Measurements from ENCODE around the gene LARGE1. TPM values are rescaled to one million over a fixed set of nuclear protein-coding genes. Genes with fewer than 3 reads are reported as not detected.

Gene LARGE1
- total and polyA plus RNA-seq, 9 of the 15 experiments (the other 6 are each of a cell fraction or from before 2014, with no cell fraction given), result 0.01 to 0.66 (median 0.14) TPM; not detected in 2

DNA sequence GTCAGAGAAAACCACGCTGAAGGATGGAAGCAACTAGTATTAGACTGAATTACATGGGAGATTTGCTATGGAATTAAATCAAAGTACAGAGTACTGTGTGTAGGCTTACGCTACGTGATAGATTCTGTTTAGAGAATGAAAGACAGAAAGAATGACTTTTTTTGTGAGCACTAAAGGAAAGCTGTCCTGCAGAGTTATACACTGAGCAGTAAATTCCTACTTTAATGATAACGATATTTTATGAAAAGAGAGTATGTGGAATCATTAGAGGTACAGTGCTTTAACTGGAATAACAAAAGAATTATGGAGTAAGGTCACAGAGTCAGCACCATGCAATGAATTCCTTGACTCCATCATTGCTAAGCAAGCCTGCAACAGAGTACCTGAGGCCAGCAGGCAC lies 566.8 kb downstream of the LARGE1 start:
- ATAC-seq (no peak), FAIRE-seq (no peak), DNase-seq (ENCODE audit: extremely low read depth in 1 of 4, low spot score in 3 of 4) (no peak)
- WGBS (ENCODE audit: insufficient coverage, low coverage, missing lambda C conversion rate), result 0% methylated on average over 4 of the region's 4 CpGs
- Histone ChIP-seq H2AFZ (ENCODE audit: low read depth, low read length) (no peak overlapping the region), H3K36me3 (ENCODE audit: control insufficient read depth, insufficient read depth, low read length) (no peaks in the 10 kb centered on the region), H3K27ac (ENCODE audit: extremely low read depth, low read depth, low read length) (no peak overlapping the region), H3K4me3 (no peak overlapping the region), H3K4me2 (ENCODE audit: insufficient read depth, low read length) (no peak overlapping the region), H4K20me1 (replicated peaks; ENCODE audit: control insufficient read depth, insufficient read depth, low read length) (no peaks in the 10 kb centered on the region), H3K9me3 (replicated peaks; ENCODE audit: control insufficient read depth, insufficient read depth, low read depth, low read length) (no peaks in the 10 kb centered on the region), H3K79me2 (ENCODE audit: control insufficient read depth, insufficient read depth, low read length) (no peaks in the 10 kb centered on the region), H3K9me1 (ENCODE audit: control insufficient read depth, insufficient read depth, low read length) (no peaks in the 10 kb centered on the region), H3K4me1 (replicated peaks in 1 of 2; ENCODE audit: control insufficient read depth in 2 of 2, insufficient read depth in 2 of 2, low read length in 2 of 2) (no peaks in the 10 kb centered on the region), H3K9ac (ENCODE audit: insufficient read depth in 1 of 2, low read depth in 2 of 2, low read length in 2 of 2) (no peak overlapping the region), H3K27me3 (ENCODE audit: control insufficient read depth in 2 of 2, insufficient read depth in 2 of 2, low read length in 2 of 2) (no peaks in the 10 kb centered on the region)
- in situ Hi-C loops (cut with MboI) (no loop called here), intact Hi-C loops (cut with micrococcal nuclease) (no loop called here)
- BruUV-seq (replicated peaks), result no TSS peak
- POLR2A ChIA-PET, result no interaction called here
- CTCF ChIA-PET (ENCODE audit: low intra/inter-chr PET ratio), result no interaction called here
- TF ChIP-seq ZBTB1 (CRISPR knock-in tag; IDR thresholded peaks at IDR 0.05; ENCODE audit: borderline replicate concordance, low read depth) (no peak), FOXM1 (IDR thresholded peaks at IDR 0.05; ENCODE audit: low read depth) (no peak), FOXM1 (CRISPR knock-in tag; IDR thresholded peaks at IDR 0.05; ENCODE audit: low read depth) (no peak), ILF3 (IDR thresholded peaks at IDR 0.05; ENCODE audit: borderline replicate concordance) (no peak), ZNF699 (CRISPR knock-in tag; IDR thresholded peaks at IDR 0.05; ENCODE audit: insufficient replicate concordance) (no peak), EHMT2 (IDR thresholded peaks at IDR 0.05) (no peak), ZC3H8 (IDR thresholded peaks at IDR 0.05) (no peak), ZNF507 (tag; conservative IDR thresholded peaks at IDR 0.05) (no peak), MAFG (tag; conservative IDR thresholded peaks at IDR 0.05) (no peak), ATF1 (CRISPR knock-in tag; IDR thresholded peaks at IDR 0.05) (no peak), ATF1 (tag; IDR thresholded peaks at IDR 0.05) (no peak), RBM22 (IDR thresholded peaks at IDR 0.05; ENCODE audit: low read depth, low read length, poor library complexity, severe bottlenecking) (no peak), CAMTA2 (CRISPR knock-in tag; conservative IDR thresholded peaks at IDR 0.05) (no peak), ELF1 (tag; IDR thresholded peaks at IDR 0.05) (no peak), STAT5A (IDR thresholded peaks at IDR 0.05; ENCODE audit: borderline replicate concordance, low read length) (no peak)
- TF ChIP-seq, protein P1, sequence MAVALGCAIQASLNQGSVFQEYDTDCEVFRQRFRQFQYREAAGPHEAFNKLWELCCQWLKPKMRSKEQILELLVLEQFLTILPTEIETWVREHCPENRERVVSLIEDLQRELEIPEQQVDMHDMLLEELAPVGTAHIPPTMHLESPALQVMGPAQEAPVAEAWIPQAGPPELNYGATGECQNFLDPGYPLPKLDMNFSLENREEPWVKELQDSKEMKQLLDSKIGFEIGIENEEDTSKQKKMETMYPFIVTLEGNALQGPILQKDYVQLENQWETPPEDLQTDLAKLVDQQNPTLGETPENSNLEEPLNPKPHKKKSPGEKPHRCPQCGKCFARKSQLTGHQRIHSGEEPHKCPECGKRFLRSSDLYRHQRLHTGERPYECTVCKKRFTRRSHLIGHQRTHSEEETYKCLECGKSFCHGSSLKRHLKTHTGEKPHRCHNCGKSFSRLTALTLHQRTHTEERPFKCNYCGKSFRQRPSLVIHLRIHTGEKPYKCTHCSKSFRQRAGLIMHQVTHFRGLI (CRISPR knock-in tag; IDR thresholded peaks at IDR 0.05), result no peak
- TF ChIP-seq, protein P2, sequence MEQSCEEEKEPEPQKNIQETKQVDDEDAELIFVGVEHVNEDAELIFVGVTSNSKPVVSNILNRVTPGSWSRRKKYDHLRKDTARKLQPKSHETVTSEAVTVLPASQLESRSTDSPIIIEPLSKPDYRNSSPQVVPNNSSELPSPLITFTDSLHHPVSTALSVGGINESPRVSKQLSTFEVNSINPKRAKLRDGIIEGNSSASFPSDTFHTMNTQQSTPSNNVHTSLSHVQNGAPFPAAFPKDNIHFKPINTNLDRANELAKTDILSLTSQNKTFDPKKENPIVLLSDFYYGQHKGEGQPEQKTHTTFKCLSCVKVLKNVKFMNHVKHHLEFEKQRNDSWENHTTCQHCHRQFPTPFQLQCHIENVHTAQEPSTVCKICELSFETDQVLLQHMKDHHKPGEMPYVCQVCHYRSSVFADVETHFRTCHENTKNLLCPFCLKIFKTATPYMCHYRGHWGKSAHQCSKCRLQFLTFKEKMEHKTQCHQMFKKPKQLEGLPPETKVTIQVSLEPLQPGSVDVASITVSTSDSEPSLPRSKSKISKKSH (CRISPR knock-in tag; IDR thresholded peaks at IDR 0.05), result no peak
- TF ChIP-seq, protein P3, sequence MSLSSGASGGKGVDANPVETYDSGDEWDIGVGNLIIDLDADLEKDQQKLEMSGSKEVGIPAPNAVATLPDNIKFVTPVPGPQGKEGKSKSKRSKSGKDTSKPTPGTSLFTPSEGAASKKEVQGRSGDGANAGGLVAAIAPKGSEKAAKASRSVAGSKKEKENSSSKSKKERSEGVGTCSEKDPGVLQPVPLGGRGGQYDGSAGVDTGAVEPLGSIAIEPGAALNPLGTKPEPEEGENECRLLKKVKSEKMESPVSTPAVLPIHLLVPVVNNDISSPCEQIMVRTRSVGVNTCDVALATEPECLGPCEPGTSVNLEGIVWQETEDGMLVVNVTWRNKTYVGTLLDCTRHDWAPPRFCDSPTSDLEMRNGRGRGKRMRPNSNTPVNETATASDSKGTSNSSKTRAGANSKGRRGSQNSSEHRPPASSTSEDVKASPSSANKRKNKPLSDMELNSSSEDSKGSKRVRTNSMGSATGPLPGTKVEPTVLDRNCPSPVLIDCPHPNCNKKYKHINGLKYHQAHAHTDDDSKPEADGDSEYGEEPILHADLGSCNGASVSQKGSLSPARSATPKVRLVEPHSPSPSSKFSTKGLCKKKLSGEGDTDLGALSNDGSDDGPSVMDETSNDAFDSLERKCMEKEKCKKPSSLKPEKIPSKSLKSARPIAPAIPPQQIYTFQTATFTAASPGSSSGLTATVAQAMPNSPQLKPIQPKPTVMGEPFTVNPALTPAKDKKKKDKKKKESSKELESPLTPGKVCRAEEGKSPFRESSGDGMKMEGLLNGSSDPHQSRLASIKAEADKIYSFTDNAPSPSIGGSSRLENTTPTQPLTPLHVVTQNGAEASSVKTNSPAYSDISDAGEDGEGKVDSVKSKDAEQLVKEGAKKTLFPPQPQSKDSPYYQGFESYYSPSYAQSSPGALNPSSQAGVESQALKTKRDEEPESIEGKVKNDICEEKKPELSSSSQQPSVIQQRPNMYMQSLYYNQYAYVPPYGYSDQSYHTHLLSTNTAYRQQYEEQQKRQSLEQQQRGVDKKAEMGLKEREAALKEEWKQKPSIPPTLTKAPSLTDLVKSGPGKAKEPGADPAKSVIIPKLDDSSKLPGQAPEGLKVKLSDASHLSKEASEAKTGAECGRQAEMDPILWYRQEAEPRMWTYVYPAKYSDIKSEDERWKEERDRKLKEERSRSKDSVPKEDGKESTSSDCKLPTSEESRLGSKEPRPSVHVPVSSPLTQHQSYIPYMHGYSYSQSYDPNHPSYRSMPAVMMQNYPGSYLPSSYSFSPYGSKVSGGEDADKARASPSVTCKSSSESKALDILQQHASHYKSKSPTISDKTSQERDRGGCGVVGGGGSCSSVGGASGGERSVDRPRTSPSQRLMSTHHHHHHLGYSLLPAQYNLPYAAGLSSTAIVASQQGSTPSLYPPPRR (CRISPR knock-in tag; IDR thresholded peaks at IDR 0.05; ENCODE audit: borderline replicate concordance), result no peak

Data from K562 (cell line).